Neural cell (in vitro differentiated cells): ENCODE measurements around the gene ALX4.

Source experiments
- CTCF ChIP-seq: fragments of 450-650 bp; IDR thresholded peaks from 2 replicates; pipeline ENCODE4 v1.5.1; 2014; ENCODE audit warnings: antibody characterized with exemption, mild to moderate bottlenecking, moderate library complexity; ENCODE audit not compliant: poor library complexity, severe bottlenecking
- EZH2 ChIP-seq: fragments of 200-600, 300-800 bp; shearing (Covaris generic), sonication (generic); IDR thresholded peaks from 2 replicates; pipeline ENCODE4 v1.6.1; 2014; ENCODE audit warnings: antibody characterized with exemption, low read length, borderline replicate concordance, mild to moderate bottlenecking; ENCODE audit not compliant: insufficient read depth, poor library complexity, severe bottlenecking
- MXI1 ChIP-seq: fragments of 450-650 bp; conservative IDR thresholded peaks from 2 replicates; pipeline ENCODE4 v1.6.1; 2014; ENCODE audit warnings: antibody characterized with exemption, mild to moderate bottlenecking; ENCODE audit not compliant: poor library complexity, severe bottlenecking
- POLR2AphosphoS5 ChIP-seq: IDR thresholded peaks from 2 replicates; pipeline ENCODE4 v1.6.1; 2012

GRCh38 chr11:44315947-44316658 lies 6.2 kb upstream of the ALX4 start:
- TF ChIP-seq MXI1 (no peak), CTCF (no peak), EZH2 (no peak), POLR2AphosphoS5 (no peak)
